ENCODE measurements around the gene EHMT2. TPM values are rescaled to one million over a fixed set of nuclear protein-coding genes. Genes with fewer than 3 reads are reported as not detected.

Gene EHMT2
- total and polyA plus RNA-seq, 2 of the 13 experiments (the other 11 are each of a cell fraction or from before 2014, with no cell fraction given): 55.2 to 69.2 TPM

DNA sequence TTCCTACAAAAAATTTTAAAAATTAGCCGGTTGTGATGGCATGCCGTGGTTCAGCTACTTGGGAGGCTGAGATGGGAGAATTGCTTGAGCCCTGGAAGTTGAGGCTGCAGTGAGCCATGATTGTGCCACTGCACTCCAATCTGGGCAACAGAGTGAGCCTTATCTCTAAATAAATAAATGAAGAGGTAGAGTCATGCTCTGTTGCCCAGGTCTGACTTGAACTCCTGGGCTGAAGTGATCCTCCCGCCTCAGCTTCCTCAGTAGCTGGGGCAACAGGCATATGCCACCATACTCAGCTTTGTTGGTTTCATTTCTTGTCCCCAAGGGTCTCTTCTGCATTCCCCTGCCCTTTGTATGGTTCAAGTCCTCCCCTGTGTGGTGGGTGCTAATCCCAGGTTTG is 53.0 kb downstream of the EHMT2 start:
- no peak for DNase-seq (ENCODE audit: low spot score)
- Histone ChIP-seq H3K79me2 (ENCODE audit: insufficient read depth, low read length) (no peaks in the 10 kb centered on the region), H3K27me3 (ENCODE audit: control insufficient read depth in 1 of 2, insufficient read depth in 2 of 2, low read length in 2 of 2) (no peaks in the 10 kb centered on the region), H4K20me1 (ENCODE audit: insufficient read depth, low read length) (peaks cover 7% of the 10 kb centered on the region; the same call in 1 of the 2 replicates), H3K4me1 (ENCODE audit: insufficient read depth, low read length) (peaks cover 14% of the 10 kb centered on the region), H3K4me2 (ENCODE audit: low read depth, low read length) (no peak overlapping the region), H3K27ac (ENCODE audit: extremely low read length, insufficient read depth, low read length) (no peak overlapping the region), H3K9ac (ENCODE audit: insufficient read depth, low read depth, low read length) (no peak overlapping the region), H2AFZ (ENCODE audit: low read length) (no peak overlapping the region), H3K4me3 (replicated peaks in 1 of 3; ENCODE audit: insufficient read depth in 1 of 3, low read depth in 2 of 3, low read length in 3 of 3) (no peak overlapping the region), H3K36me3 (replicated peaks in 1 of 2; ENCODE audit: control insufficient read depth in 1 of 2, insufficient read depth in 2 of 2, low read length in 2 of 2) (no peaks in the 10 kb centered on the region; a peak in 2 of 5 replicates), H3K9me3 (ENCODE audit: low read length) (no peaks in the 10 kb centered on the region)
- TF ChIP-seq NFE2 (CRISPR knock-in tag; IDR thresholded peaks at IDR 0.05) (no peak), ZNF10 (CRISPR knock-in tag; IDR thresholded peaks at IDR 0.05; ENCODE audit: borderline replicate concordance, low read depth) (no peak), YY1 (IDR thresholded peaks at IDR 0.05; ENCODE audit: insufficient read depth, insufficient replicate concordance, low read depth, low read length) (no peak), ZNF121 (CRISPR knock-in tag; IDR thresholded peaks at IDR 0.05) (peak; percentile 36; the same call in 1 of the 2 replicates)
- intact Hi-C loops (cut with micrococcal nuclease; ENCODE audit: unreplicated experiment) (no loop called here), in situ Hi-C loops (cut with HindIII; ENCODE audit: extremely low pct_ligation_motif_present, low pct_unique_long_range_greater_than_20kb) (no loop called here)
- POLR2A ChIA-PET: interaction anchor here (1.2 to 15.7 kb wide), 8 partner anchors 8 to 108 kb away, joined by 3 to 264 read pairs (median 5); partner anchors contain the start of genes EHMT2, HSPA1B and NEU1
- no TSS peak for BruUV-seq (replicated peaks)
- CTCF ChIA-PET (ENCODE audit: low intra/inter-chr PET ratio, low total read pairs): no interaction called here
- peak; percentile 9 for ATAC-seq
- FAIRE-seq: no peak
- WGBS (ENCODE audit: low lambda C conversion rate): 90% methylated on average over 3 of the region's 3 CpGs

DNA sequence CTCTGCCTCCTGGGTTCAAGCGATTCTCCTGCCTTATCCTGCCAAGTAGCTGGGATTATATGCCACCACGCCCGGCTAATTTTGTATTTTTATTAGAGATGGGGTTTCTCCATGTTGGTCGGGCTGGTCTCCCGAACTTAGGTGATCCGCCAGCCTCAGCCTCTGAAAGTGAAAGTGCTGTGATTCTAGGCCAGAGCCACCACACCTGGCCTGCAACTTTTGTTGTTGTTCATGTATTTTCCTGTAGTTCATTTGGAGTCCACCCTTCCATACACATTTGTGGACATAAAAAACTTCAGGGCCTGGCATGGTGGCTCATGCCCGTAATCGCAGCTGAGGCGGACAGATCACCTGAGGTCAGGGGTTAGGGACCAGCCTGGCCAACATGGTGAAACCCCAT is 55.4 kb downstream of the EHMT2 start:
- BruUV-seq (replicated peaks): no TSS peak
- POLR2A ChIA-PET: interaction anchor here (0.8 to 15.7 kb wide), 5 partner anchors 11 to 186 kb away, joined by 3 to 264 read pairs (median 5); partner anchors contain the start of genes APOM, EHMT2, HSPA1B and NEU1
- Histone ChIP-seq H3K79me2 (ENCODE audit: insufficient read depth, low read length) (peaks cover 10% of the 10 kb centered on the region), H3K4me3 (replicated peaks in 1 of 3; ENCODE audit: insufficient read depth in 1 of 3, low read depth in 2 of 3, low read length in 3 of 3) (no peak overlapping the region), H2AFZ (ENCODE audit: low read length) (no peak overlapping the region), H3K27ac (ENCODE audit: extremely low read length, insufficient read depth, low read length) (no peak overlapping the region), H4K20me1 (ENCODE audit: insufficient read depth, low read length) (peaks cover 31% of the 10 kb centered on the region), H3K9me3 (ENCODE audit: low read length) (no peaks in the 10 kb centered on the region), H3K4me2 (ENCODE audit: low read depth, low read length) (no peak overlapping the region), H3K27me3 (ENCODE audit: control insufficient read depth in 1 of 2, insufficient read depth in 2 of 2, low read length in 2 of 2) (no peaks in the 10 kb centered on the region), H3K36me3 (replicated peaks in 1 of 2; ENCODE audit: control insufficient read depth in 1 of 2, insufficient read depth in 2 of 2, low read length in 2 of 2) (peaks cover 12 to 24% of the 10 kb centered on the region in 2 experiments), H3K9ac (ENCODE audit: insufficient read depth, low read depth, low read length) (no peak overlapping the region), H3K4me1 (ENCODE audit: insufficient read depth, low read length) (peaks cover 30% of the 10 kb centered on the region)
- ATAC-seq (peak; percentile 13), FAIRE-seq (no peak), DNase-seq (ENCODE audit: low spot score) (no peak)
- intact Hi-C loops (cut with micrococcal nuclease; ENCODE audit: unreplicated experiment) (no loop called here), in situ Hi-C loops (cut with HindIII; ENCODE audit: extremely low pct_ligation_motif_present, low pct_unique_long_range_greater_than_20kb) (no loop called here)
- CTCF ChIA-PET (ENCODE audit: low intra/inter-chr PET ratio, low total read pairs): interaction anchor here (1.0 kb wide), 1 partner anchor 47 kb away, joined by 3 read pairs; no protein-coding TSS in a partner anchor
- TF ChIP-seq ZBTB38 (CRISPR knock-in tag; IDR thresholded peaks at IDR 0.05) (0 out of 2 replicates have a peak, but pooled peaks have one; percentile 4), RBM22 (optimal IDR thresholded peaks at IDR 0.05; ENCODE audit: low read length) (peak; percentile 25), ZBTB7A (CRISPR knock-in tag; IDR thresholded peaks at IDR 0.05) (no peak), IRF2 (CRISPR knock-in tag; IDR thresholded peaks at IDR 0.05) (0 out of 2 replicates have a peak, but pooled peaks have one; percentile 25), NKX3-1 (CRISPR knock-in tag; IDR thresholded peaks at IDR 0.05) (0 out of 2 replicates have a peak, but pooled peaks have one; percentile 7)
- TF ChIP-seq, protein P1, sequence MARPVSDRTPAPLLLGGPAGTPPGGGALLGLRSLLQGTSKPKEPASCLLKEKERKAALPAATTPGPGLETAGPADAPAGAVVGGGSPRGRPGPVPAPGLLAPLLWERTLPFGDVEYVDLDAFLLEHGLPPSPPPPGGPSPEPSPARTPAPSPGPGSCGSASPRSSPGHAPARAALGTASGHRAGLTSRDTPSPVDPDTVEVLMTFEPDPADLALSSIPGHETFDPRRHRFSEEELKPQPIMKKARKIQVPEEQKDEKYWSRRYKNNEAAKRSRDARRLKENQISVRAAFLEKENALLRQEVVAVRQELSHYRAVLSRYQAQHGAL (CRISPR knock-in tag; IDR thresholded peaks at IDR 0.05; ENCODE audit: not compliant biosample characterization): no peak
- TF ChIP-seq, protein P2, sequence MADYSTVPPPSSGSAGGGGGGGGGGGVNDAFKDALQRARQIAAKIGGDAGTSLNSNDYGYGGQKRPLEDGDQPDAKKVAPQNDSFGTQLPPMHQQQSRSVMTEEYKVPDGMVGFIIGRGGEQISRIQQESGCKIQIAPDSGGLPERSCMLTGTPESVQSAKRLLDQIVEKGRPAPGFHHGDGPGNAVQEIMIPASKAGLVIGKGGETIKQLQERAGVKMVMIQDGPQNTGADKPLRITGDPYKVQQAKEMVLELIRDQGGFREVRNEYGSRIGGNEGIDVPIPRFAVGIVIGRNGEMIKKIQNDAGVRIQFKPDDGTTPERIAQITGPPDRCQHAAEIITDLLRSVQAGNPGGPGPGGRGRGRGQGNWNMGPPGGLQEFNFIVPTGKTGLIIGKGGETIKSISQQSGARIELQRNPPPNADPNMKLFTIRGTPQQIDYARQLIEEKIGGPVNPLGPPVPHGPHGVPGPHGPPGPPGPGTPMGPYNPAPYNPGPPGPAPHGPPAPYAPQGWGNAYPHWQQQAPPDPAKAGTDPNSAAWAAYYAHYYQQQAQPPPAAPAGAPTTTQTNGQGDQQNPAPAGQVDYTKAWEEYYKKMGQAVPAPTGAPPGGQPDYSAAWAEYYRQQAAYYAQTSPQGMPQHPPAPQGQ (CRISPR knock-in tag; IDR thresholded peaks at IDR 0.05; ENCODE audit: borderline replicate concordance): 0 out of 2 replicates have a peak, but pooled peaks have one; percentile 11
- TF ChIP-seq, protein P3, sequence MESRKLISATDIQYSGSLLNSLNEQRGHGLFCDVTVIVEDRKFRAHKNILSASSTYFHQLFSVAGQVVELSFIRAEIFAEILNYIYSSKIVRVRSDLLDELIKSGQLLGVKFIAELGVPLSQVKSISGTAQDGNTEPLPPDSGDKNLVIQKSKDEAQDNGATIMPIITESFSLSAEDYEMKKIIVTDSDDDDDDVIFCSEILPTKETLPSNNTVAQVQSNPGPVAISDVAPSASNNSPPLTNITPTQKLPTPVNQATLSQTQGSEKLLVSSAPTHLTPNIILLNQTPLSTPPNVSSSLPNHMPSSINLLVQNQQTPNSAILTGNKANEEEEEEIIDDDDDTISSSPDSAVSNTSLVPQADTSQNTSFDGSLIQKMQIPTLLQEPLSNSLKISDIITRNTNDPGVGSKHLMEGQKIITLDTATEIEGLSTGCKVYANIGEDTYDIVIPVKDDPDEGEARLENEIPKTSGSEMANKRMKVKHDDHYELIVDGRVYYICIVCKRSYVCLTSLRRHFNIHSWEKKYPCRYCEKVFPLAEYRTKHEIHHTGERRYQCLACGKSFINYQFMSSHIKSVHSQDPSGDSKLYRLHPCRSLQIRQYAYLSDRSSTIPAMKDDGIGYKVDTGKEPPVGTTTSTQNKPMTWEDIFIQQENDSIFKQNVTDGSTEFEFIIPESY (CRISPR knock-in tag; IDR thresholded peaks at IDR 0.05): peak; percentile 39; the same call in 1 of the 2 replicates
- 92% methylated on average over 9 of the region's 9 CpGs for WGBS (ENCODE audit: low lambda C conversion rate)

All from HepG2 (cell line).